Right cardiac atrium (tissue), 5 donors: ENCODE data around the gene SSBP4. TPM values are rescaled to one million over a fixed set of nuclear protein-coding genes. Genes with fewer than 3 reads are reported as not detected.

Experiments
- ATAC-seq, 2 donors: fragments of 200-7000 bp; cut with Tn5 transposase; one replicate each; pipeline versions ENCODE4 v1.8.0 to v1.9.1; 2020; ENCODE audit warnings: moderate library complexity in 2 of 2, mild to moderate bottlenecking in 1 of 2
- DNase-seq, 3 donors: peaks; one replicate each; pipeline ENCODE4 v3.0.0-alpha.2; 2020
- H3K27ac ChIP-seq: one replicate; pipeline ENCODE4 v1.5.1; 2013; ENCODE audit warnings: mild to moderate bottlenecking, low read length, control low read depth, moderate library complexity
- H3K27me3 ChIP-seq: one replicate; pipeline ENCODE4 v1.6.1; 2013; ENCODE audit not compliant: control insufficient read depth, insufficient read depth
- H3K4me1 ChIP-seq: one replicate; pipeline ENCODE4 v1.6.1; 2013; ENCODE audit warnings: low read length; ENCODE audit not compliant: control insufficient read depth, insufficient read depth
- H3K4me3 ChIP-seq: one replicate; pipeline ENCODE4 v1.5.1; 2013; ENCODE audit warnings: low read length, control low read depth
- H3K9me3 ChIP-seq: one replicate; pipeline ENCODE4 v1.6.1; 2013; ENCODE audit warnings: low read length; ENCODE audit not compliant: control insufficient read depth
- WGBS: extraction: QIAGEN DNeasy Blood & Tissue Kit; methylation state at CpG from one replicate; pipeline ENCODE4 v1.1.7; 2013; 5-methylcytosine and 5-hydroxymethylcytosine counted together
- intact Hi-C, 4 donors: fragments of 100-400 bp; cut with DNase I; formaldehyde crosslinking; loops; one replicate each; pipeline versions ENCODE4 v1.11.0 to v1.14.0; 2022 to 2023
- polyA plus RNA-seq: library from polyadenylated mRNA; stranded (reverse); fragments of 200-250 nt; gene quantifications from one replicate; pipeline ENCODE4 v1.2.3, GENCODE V29; 2013
- total RNA-seq, 4 donors: library from RNA; stranded (reverse); fragmentation: NEBNext Ultra II Directional; extraction: Animal tissue kit (Norgen Biotek cat#: 25700); gene quantifications; one replicate each; pipeline ENCODE4 v1.2.1, GENCODE V29; 2021
- donor health status: healthy with polysubstance abuse.
- donor health status: DM: no; HTN: yes; CAD: no.
- donor health status: DM: no; HTN: no; CAD: no.
- donor health status: DM: no; HTN: yes; CAD: no; lungs with severe emphysema.
- donor health status: DM: yes; HTN: yes; CAD: no.

The SSBP4 gene
- total and polyA plus RNA-seq, 5 donors = 32.7 to 40.0 (median 36.9) TPM

GRCh38 chr19:18412610-18413239, 6.5 kb upstream of the SSBP4 start:
- 82% methylated on average over 15 of the region's 16 CpGs for WGBS
- H3K4me3 ChIP-seq = no peak overlapping the region
- H3K27me3 ChIP-seq = no peaks in the 10 kb centered on the region
- intact Hi-C loops = loop anchor here in 2 of 4 donors (5.0 to 10.0 kb wide), 4 partner anchors 60 to 208 kb away; partner anchors contain the start of genes RAB3A (in 2 of the 2) and IQCN (in 1 of the 2)
- H3K9me3 ChIP-seq = no peaks in the 10 kb centered on the region
- ATAC-seq (no peak), DNase-seq (peak in 1 of 3 donors; percentile 64)
- H3K27ac ChIP-seq = no peak overlapping the region
- peaks cover 4% of the 10 kb centered on the region for H3K4me1 ChIP-seq

DNA sequence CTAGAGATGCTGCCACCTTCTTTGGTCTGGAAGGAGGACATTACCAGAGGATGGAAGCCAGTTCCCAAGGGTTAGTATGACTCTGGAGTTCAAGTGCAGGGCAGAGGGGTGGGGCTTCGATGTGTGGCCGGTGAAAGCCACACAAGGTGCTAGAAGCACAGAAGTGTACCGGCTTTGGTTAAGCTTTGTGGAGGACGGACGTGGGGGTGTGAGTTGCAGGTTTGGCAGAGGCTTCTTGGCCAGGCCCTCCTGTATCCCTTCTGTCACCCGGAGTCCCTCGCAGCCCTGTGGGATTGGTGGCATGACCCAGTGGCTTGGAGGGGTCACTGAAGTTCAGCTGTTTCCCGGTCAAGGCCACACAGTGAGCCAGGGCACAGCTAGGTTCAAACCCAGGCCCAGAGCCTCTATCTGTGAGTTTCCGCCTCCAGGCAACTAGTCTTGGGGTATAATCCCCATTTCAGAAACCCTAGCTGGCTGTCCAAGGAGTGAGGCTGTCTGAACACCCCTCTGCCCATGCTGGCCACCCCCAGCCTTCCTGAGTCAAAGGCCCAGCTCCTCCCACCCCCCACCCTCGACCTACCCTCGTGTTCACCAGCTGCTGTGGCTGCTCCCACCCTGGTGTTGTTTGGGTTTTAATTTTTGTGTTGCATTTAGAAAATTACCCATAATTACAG, 4.6 kb upstream of the SSBP4 start:
- peak; percentile 36 to 73 (median 72) for DNase-seq
- no peaks in the 10 kb centered on the region for H3K27me3 ChIP-seq
- H3K4me3 ChIP-seq = peak overlapping the region; percentile 12
- no peaks in the 10 kb centered on the region for H3K9me3 ChIP-seq
- H3K27ac ChIP-seq = peak overlapping the region; percentile 92
- peaks cover 7% of the 10 kb centered on the region for H3K4me1 ChIP-seq
- no peak for ATAC-seq
- intact Hi-C loops = loop anchor here in 2 of 4 donors (5.0 to 10.0 kb wide), 4 partner anchors 62 to 210 kb away; partner anchors contain the start of genes RAB3A (in 2 of the 2) and IQCN (in 1 of the 2)
- WGBS = 13% methylated on average over 11 of the region's 11 CpGs

DNA sequence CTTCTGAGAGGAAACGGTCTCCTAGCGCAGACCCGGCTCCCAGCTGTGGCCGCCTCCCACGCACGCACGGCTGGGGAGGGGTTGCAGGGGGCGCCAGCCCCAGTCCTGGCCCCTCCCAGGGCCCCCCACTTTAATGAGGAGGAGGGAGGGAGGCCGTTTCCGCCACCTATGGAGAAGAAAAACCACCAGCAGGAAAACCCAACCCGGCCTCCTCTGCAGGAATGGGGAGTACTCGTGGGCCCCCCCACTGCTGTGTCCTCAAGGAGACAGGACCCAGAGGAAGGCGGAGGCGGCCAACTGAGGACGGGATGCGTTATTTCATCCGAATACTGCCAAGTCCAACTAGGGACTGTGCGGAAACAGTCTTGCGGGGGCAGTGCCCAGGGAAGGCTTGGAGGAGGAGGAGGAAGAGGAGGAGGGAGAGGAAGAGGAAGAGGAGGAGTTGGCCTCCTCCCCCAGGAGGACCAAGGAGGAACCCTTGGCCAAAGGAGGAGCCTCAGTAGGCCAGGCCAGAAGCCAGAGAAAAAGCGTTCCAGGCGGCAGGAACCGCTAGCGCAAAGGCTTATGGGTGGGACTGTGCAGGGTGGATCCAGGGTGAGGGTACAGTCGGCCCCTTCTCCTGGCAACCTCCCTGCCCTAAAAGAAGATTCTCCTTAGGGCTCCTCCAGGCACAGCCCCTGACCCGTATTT, 3.9 kb upstream of the SSBP4 start:
- intact Hi-C loops = loop anchor here in 2 of 4 donors (10.0 kb wide), 2 partner anchors 141 to 211 kb away; partner anchors contain the start of genes RAB3A (in 2 of the 2) and IQCN (in 1 of the 2)
- WGBS = 25% methylated on average over 25 of the region's 25 CpGs
- ATAC-seq (peak; percentile 42 to 52), DNase-seq (peak; percentile 88 to 94 (median 93))
- peak overlapping the region; percentile 92 for H3K27ac ChIP-seq
- H3K27me3 ChIP-seq = no peaks in the 10 kb centered on the region
- peaks cover 7% of the 10 kb centered on the region for H3K4me1 ChIP-seq
- H3K9me3 ChIP-seq = no peaks in the 10 kb centered on the region
- H3K4me3 ChIP-seq = peak overlapping the region; percentile 12

- Histone ChIP-seq H3K9me3 (no peaks in the 10 kb centered on the region), H3K27ac (peak overlapping the region; percentile 98), H3K4me1 (peaks cover 7% of the 10 kb centered on the region), H3K27me3 (no peaks in the 10 kb centered on the region), H3K4me3 (peak overlapping the region; percentile 12)
- DNase-seq (peak; percentile 96 to 98 (median 98)), ATAC-seq (peak; percentile 69 to 72)
- intact Hi-C loops = loop anchor here in 2 of 4 donors (10.0 kb wide), 2 partner anchors 142 to 212 kb away; partner anchors contain the start of genes RAB3A (in 2 of the 2) and IQCN (in 1 of the 2)
- WGBS = under 1% methylated on average over 44 of the region's 44 CpGs
Measured at GRCh38 chr19:18416778-18417249, 2.4 kb upstream of the SSBP4 start.

DNA sequence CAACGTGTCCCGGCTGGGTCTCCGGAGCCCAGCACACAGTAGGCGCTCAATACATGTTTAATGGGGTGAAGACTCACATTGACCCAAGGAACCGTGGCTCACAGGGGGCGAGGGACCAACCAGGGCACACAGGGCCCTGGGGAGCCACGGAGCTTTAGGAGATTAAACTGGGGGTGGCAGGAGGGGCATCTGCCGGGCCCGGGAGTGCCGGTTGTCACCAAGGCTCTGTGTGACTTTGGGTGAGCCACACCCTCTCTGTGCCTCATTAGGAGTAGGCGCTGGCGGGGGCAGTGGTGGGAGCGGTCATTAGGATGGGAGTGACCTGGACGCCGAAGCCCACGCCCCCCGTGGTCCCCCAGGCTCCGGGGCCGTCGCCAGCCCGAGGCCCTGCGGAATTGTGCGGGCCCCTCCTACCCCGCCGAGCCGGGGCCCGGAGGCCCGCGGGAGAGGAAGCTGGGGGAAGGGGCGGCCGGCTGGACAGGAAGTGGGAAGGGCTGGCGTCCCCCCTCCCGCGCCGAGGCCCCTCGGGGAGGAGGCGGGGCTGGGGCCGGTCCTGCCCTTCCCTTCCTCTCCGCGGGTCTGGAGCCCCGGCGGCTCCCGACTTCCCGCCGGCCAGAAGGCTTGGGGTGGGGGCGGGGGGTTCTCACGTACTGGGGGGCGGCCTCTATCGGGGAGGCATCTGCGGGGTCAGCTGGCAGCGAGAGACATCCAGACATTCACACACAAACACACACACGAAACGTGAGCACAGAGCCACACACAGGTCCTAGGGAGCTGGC, 1.8 kb upstream of the SSBP4 start:
- intact Hi-C loops = loop anchor here in 2 of 4 donors (10.0 kb wide), 2 partner anchors 143 to 213 kb away; partner anchors contain the start of genes RAB3A (in 2 of the 2) and IQCN (in 1 of the 2)
- ATAC-seq = peak; percentile 70 to 73
- under 1% methylated on average over 53 of the region's 53 CpGs for WGBS

GRCh38 chr19:18418029-18418482, 1.1 kb upstream of the SSBP4 start:
- Histone ChIP-seq H3K27ac (peak overlapping the region; percentile 62), H3K9me3 (no peaks in the 10 kb centered on the region), H3K27me3 (no peaks in the 10 kb centered on the region), H3K4me1 (peaks cover 7% of the 10 kb centered on the region), H3K4me3 (no peak overlapping the region)
- peak in 2 of 3 donors; percentile 44 to 86 for DNase-seq
- intact Hi-C loops = loop anchor here in 2 of 4 donors (10.0 kb wide), 2 partner anchors 143 to 213 kb away; partner anchors contain the start of genes RAB3A (in 2 of the 2) and IQCN (in 1 of the 2)
- 10% methylated on average over 30 of the region's 30 CpGs for WGBS
- ATAC-seq = no peak

More for the DNA sequence above, 1.8 kb upstream of the SSBP4 start:
- peaks cover 7% of the 10 kb centered on the region for H3K4me1 ChIP-seq
- peak overlapping the region; percentile 98 for H3K27ac ChIP-seq
- H3K4me3 ChIP-seq = peak overlapping the region; percentile 12
- H3K27me3 ChIP-seq = no peaks in the 10 kb centered on the region
- H3K9me3 ChIP-seq = no peaks in the 10 kb centered on the region
- peak; percentile 91 to 97 (median 95) for DNase-seq

GRCh38 chr19:18418483-18419194, 559 bp upstream of the SSBP4 start:
- Histone ChIP-seq H3K4me1 (peaks cover 11% of the 10 kb centered on the region), H3K27ac (peak overlapping the region; percentile 62), H3K27me3 (no peaks in the 10 kb centered on the region), H3K9me3 (no peaks in the 10 kb centered on the region), H3K4me3 (peak overlapping the region; percentile 69)
- DNase-seq (peak; percentile 64 to 86 (median 84)), ATAC-seq (peak; percentile 0)
- whole genome bisulfite sequencing = 17% methylated on average over 39 of the region's 39 CpGs
- intact Hi-C loops = loop anchor here in 2 of 4 donors (10.0 kb wide), 2 partner anchors 144 to 214 kb away; partner anchors contain the start of genes RAB3A (in 2 of the 2) and IQCN (in 1 of the 2)

- 1% methylated on average over 97 of the region's 97 CpGs for WGBS
Measured at GRCh38 chr19:18419699-18420460, 682 bp downstream of the SSBP4 start.

GRCh38 chr19:18420930-18421329, 1.7 kb downstream of the SSBP4 start:
- H3K9me3 ChIP-seq = no peaks in the 10 kb centered on the region
- H3K27ac ChIP-seq = no peak overlapping the region
- WGBS = 31% methylated on average over 2 of the region's 2 CpGs
- no peak for ATAC-seq
- no peaks in the 10 kb centered on the region for H3K27me3 ChIP-seq
- peak in 2 of 3 donors; percentile 58 to 59 for DNase-seq
- no peak overlapping the region for H3K4me3 ChIP-seq
- H3K4me1 ChIP-seq = peaks cover 14% of the 10 kb centered on the region
- intact Hi-C loops = no loop called here

More at GRCh38 chr19:18419699-18420460, 682 bp downstream of the SSBP4 start:
- no peaks in the 10 kb centered on the region for H3K9me3 ChIP-seq
- ATAC-seq (no peak), DNase-seq (peak in 2 of 3 donors; percentile 80 to 82)
- peak overlapping the region; percentile 62 for H3K27ac ChIP-seq
- peak overlapping the region; percentile 69 for H3K4me3 ChIP-seq
- intact Hi-C loops = loop anchor here in 2 of 4 donors (10.0 kb wide), 2 partner anchors 145 to 215 kb away; partner anchors contain the start of genes RAB3A (in 2 of the 2) and IQCN (in 1 of the 2)
- peaks cover 8% of the 10 kb centered on the region for H3K4me1 ChIP-seq
- H3K27me3 ChIP-seq = no peaks in the 10 kb centered on the region
